Panc1 (cell line): ENCODE data around the gene RASSF6. TPM values are rescaled to one million over a fixed set of nuclear protein-coding genes. Genes with fewer than 3 reads are reported as not detected.

Source experiments
- ATAC-seq: fragments of 200-7000 bp; cut with Tn5 transposase; 2 replicates; pipeline ENCODE4 v1.9.1; 2020; ENCODE audit warnings: mild to moderate bottlenecking, moderate library complexity
- BruUV-seq: library from RNA; stranded (reverse); fragments of 400-500 nt; replicated peaks from 2 replicates; lab custom pipeline; 2021; lab: Mats Ljungman, UMichigan
- CTCF ChIA-PET: fragments of 300-600 bp; sonication (Branson Sonifier 250); formaldehyde crosslinking; loops from one replicate; lab custom pipeline; 2022; ENCODE audit warnings: antibody characterized with exemption; lab: Charles Lee
- POLR2A ChIA-PET: fragments of 300-600 bp; sonication (Branson Sonifier 250); formaldehyde crosslinking; loops from one replicate; lab custom pipeline; 2022; ENCODE audit warnings: antibody characterized with exemption; lab: Charles Lee
- DNase-seq: peaks from one replicate; pipeline ENCODE4 v3.0.0-alpha.2; 2010; ENCODE audit warnings: low read depth, low spot score
- H3K27ac ChIP-seq: 2 replicates; pipeline ENCODE4 v1.5.1; 2011; ENCODE audit warnings: mild to moderate bottlenecking, low read length, inconsistent platforms
- H3K27me3 ChIP-seq: fragments of 200-500 bp; sonication (Bioruptor generic); 2 replicates; pipeline ENCODE4 v1.6.0; 2014; ENCODE audit warnings: low read length, inconsistent platforms; ENCODE audit not compliant: control insufficient read depth, insufficient read depth
- H3K36me3 ChIP-seq: fragments of 200-500 bp; sonication (Bioruptor generic); 2 replicates; pipeline ENCODE4 v1.5.1; 2014; ENCODE audit warnings: inconsistent platforms, mild to moderate bottlenecking, low read length, moderate library complexity; ENCODE audit not compliant: control insufficient read depth, insufficient read depth
- H3K4me1 ChIP-seq: 2 replicates; pipeline ENCODE4 v1.5.1; 2011; ENCODE audit warnings: inconsistent platforms, mild to moderate bottlenecking, low read length, moderate library complexity; ENCODE audit not compliant: control insufficient read depth, insufficient read depth
- H3K4me3 ChIP-seq, 2 experiments: 2 replicates each; pipeline ENCODE4 v1.5.1; 2011 to 2012; ENCODE audit warnings: low read depth in 2 of 2, low read length in 2 of 2, mild to moderate bottlenecking in 2 of 2, inconsistent platforms in 1 of 2, moderate library complexity in 1 of 2
- H3K9me3 ChIP-seq: fragments of 200-500 bp; sonication (Bioruptor generic); 2 replicates; pipeline ENCODE4 v1.5.1; 2014; ENCODE audit warnings: low read depth, mild to moderate bottlenecking, inconsistent platforms, low read length, moderate library complexity; ENCODE audit not compliant: control insufficient read depth, insufficient read depth
- POLR2AphosphoS5 ChIP-seq: IDR thresholded peaks from 2 replicates; pipeline ENCODE4 v1.6.1; 2012; ENCODE audit warnings: mild to moderate bottlenecking, low read depth, low read length, moderate library complexity
- REST ChIP-seq, 2 experiments: IDR thresholded peaks; 2 replicates each; pipeline ENCODE4 v1.6.1; 2011 to 2012; ENCODE audit warnings: low read depth in 2 of 2, control low read depth in 1 of 2, low read length in 1 of 2, mild to moderate bottlenecking in 1 of 2, moderate library complexity in 1 of 2; ENCODE audit not compliant: insufficient read depth in 1 of 2
- SIN3A ChIP-seq: IDR thresholded peaks from 2 replicates; pipeline ENCODE4 v1.6.1; 2012; ENCODE audit warnings: low read depth, mild to moderate bottlenecking, low read length, moderate library complexity, borderline replicate concordance; ENCODE audit not compliant: insufficient read depth
- TCF7L2 ChIP-seq: IDR thresholded peaks from 2 replicates; pipeline ENCODE4 v1.6.1; 2011; ENCODE audit warnings: mild to moderate bottlenecking, low read depth, low read length, inconsistent platforms
- in situ Hi-C: cut with HindIII; loops from 2 replicates; pipeline ENCODE4 v1.10.0; 2016; ENCODE audit warnings: low sequenced_read_pairs, low pct_unique_long_range_greater_than_20kb
- intact Hi-C: fragments of 100-400 bp; cut with micrococcal nuclease; formaldehyde crosslinking; loops from one replicate; pipeline ENCODE4 v1.10.0; 2022; ENCODE audit not compliant: unreplicated experiment
- total RNA-seq: library from RNA; stranded (reverse); gene quantifications from one replicate; pipeline ENCODE4 v1.2.1, GENCODE V29; 2021; ENCODE audit not compliant: unreplicated experiment
- TF ChIP-seq, protein P1 (sequence below): fragments of 450-650 bp; IDR thresholded peaks from 2 replicates; pipeline ENCODE4 v1.5.1; 2017; ENCODE audit warnings: mild to moderate bottlenecking

RASSF6 gene
- total RNA-seq, 1 experiment from 2014 or later: 0.15 TPM

- ChIA-PET POLR2A (no interaction called here), CTCF (no interaction called here)
- BruUV-seq: no TSS peak
- in situ Hi-C loops (no loop called here), intact Hi-C loops (no loop called here)
- H3K9me3 ChIP-seq: no peaks in the 10 kb centered on the region
- no peaks in the 10 kb centered on the region for H3K36me3 ChIP-seq
- no peak for ATAC-seq
- H3K4me3 ChIP-seq: no peak overlapping the region
- H3K27me3 ChIP-seq: no peaks in the 10 kb centered on the region
- TF ChIP-seq, protein P1, sequence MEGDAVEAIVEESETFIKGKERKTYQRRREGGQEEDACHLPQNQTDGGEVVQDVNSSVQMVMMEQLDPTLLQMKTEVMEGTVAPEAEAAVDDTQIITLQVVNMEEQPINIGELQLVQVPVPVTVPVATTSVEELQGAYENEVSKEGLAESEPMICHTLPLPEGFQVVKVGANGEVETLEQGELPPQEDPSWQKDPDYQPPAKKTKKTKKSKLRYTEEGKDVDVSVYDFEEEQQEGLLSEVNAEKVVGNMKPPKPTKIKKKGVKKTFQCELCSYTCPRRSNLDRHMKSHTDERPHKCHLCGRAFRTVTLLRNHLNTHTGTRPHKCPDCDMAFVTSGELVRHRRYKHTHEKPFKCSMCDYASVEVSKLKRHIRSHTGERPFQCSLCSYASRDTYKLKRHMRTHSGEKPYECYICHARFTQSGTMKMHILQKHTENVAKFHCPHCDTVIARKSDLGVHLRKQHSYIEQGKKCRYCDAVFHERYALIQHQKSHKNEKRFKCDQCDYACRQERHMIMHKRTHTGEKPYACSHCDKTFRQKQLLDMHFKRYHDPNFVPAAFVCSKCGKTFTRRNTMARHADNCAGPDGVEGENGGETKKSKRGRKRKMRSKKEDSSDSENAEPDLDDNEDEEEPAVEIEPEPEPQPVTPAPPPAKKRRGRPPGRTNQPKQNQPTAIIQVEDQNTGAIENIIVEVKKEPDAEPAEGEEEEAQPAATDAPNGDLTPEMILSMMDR: no peak
- TF ChIP-seq POLR2AphosphoS5 (no peak), REST (IDR thresholded peaks at IDR 0.05; ENCODE audit: insufficient read depth in 1 of 2, low read depth in 2 of 2, low read length in 1 of 2) (no peak), TCF7L2 (no peak)
- H3K27ac ChIP-seq: no peak overlapping the region
- no peaks in the 10 kb centered on the region for H3K4me1 ChIP-seq
- no peak for DNase-seq
These were observed 16.2 kb downstream of the RASSF6 start for GRCh38 chr4:73603854-73604584.

GRCh38 chr4:73603271-73603710, 16.9 kb downstream of the RASSF6 start:
- no peaks in the 10 kb centered on the region for H3K9me3 ChIP-seq
- no peaks in the 10 kb centered on the region for H3K27me3 ChIP-seq
- no peak overlapping the region for H3K27ac ChIP-seq
- TF ChIP-seq TCF7L2: no peak
- TF ChIP-seq REST (IDR thresholded peaks at IDR 0.05; ENCODE audit: insufficient read depth in 1 of 2, low read depth in 2 of 2, low read length in 1 of 2): no peak
- TF ChIP-seq, protein P1: no peak
- TF ChIP-seq SIN3A: no peak
- TF ChIP-seq POLR2AphosphoS5: no peak
- DNase-seq: no peak
- ChIA-PET CTCF (no interaction called here), POLR2A (no interaction called here)
- H3K36me3 ChIP-seq: no peaks in the 10 kb centered on the region
- no peak for ATAC-seq
- H3K4me1 ChIP-seq: no peaks in the 10 kb centered on the region
- intact Hi-C loops (no loop called here), in situ Hi-C loops (no loop called here)
- no peak overlapping the region for H3K4me3 ChIP-seq
- no TSS peak for BruUV-seq
